A549 (cell line): ENCODE measurements around the gene MAP1LC3A. TPM values are rescaled to one million over a fixed set of nuclear protein-coding genes. Genes with fewer than 3 reads are reported as not detected.

Source experiments
- ATAC-seq, 2 experiments: fragments of 200-7000 bp in 1 of 2; fragments of >200 bp in 1 of 2; cut with Nextera tagmentation in 1 of 2; cut with Tn5 transposase in 1 of 2; 3 replicates each; pipeline versions ENCODE4 v1.8.0 to v1.9.1; 2018 to 2020; ENCODE audit warnings: mild to moderate bottlenecking in 1 of 2, moderate library complexity in 1 of 2
- CTCF ChIA-PET: fragments of 300-600 bp; sonication (Branson Sonifier 250); formaldehyde crosslinking; extraction: SDS; loops from one replicate; lab custom pipeline; 2021; ENCODE audit warnings: antibody characterized with exemption, inconsistent platforms; lab: Yijun Ruan, JAX
- POLR2A ChIA-PET: fragments of 350-600 bp; formaldehyde crosslinking; extraction: SDS; loops from one replicate; lab custom pipeline; 2021; ENCODE audit warnings: antibody characterized with exemption, inconsistent platforms; lab: Yijun Ruan, JAX
- DNase-seq, 2 experiments: peaks; one replicate each; pipeline versions ENCODE4 v3.0.0 to v3.0.0-alpha.2; 2011 to 2016; ENCODE audit warnings: low read depth in 1 of 2, low spot score in 1 of 2
- FAIRE-seq: peaks from 2 replicates; lab custom pipeline; 2011; peaks lifted over from hg19 to GRCh38; lab: Jason Lieb, UNC
- H3K27ac ChIP-seq, 2 experiments: fragments of >200 bp; sonication (Bioruptor Twin); formaldehyde crosslinking; 3 replicates each; pipeline ENCODE4 v1.5.1; 2016 to 2017
- H3K4me1 ChIP-seq: fragments of >200 bp; sonication (Bioruptor Twin); formaldehyde crosslinking; 3 replicates; pipeline ENCODE4 v1.6.1; 2016
- H3K4me2 ChIP-seq: fragments of >200 bp; sonication (Bioruptor Twin); formaldehyde crosslinking; 3 replicates; pipeline ENCODE4 v1.6.1; 2016
- H3K4me3 ChIP-seq: fragments of >200 bp; sonication (Bioruptor Twin); formaldehyde crosslinking; 3 replicates; pipeline ENCODE4 v1.5.1; 2016
- H3K9me3 ChIP-seq: fragments of >200 bp; sonication (Bioruptor Twin); formaldehyde crosslinking; 3 replicates; pipeline ENCODE4 v1.6.1; 2016
- BCL3 ChIP-seq: fragments of >200 bp; sonication (Bioruptor Twin); formaldehyde crosslinking; IDR thresholded peaks from 3 replicates; pipeline ENCODE4 v1.6.1; 2016
- CBX2 ChIP-seq: fragments of 200-600 bp; sonication (generic); IDR thresholded peaks from 2 replicates; pipeline ENCODE4 v1.6.1; 2016; ENCODE audit warnings: low read depth, mild to moderate bottlenecking, borderline replicate concordance
- CBX8 ChIP-seq: fragments of 200-600 bp; sonication (generic); IDR thresholded peaks from 2 replicates; pipeline ENCODE4 v1.6.1; 2016
- CHD4 ChIP-seq: fragments of 200-600 bp; sonication (generic); IDR thresholded peaks from 2 replicates; pipeline ENCODE4 v1.6.1; 2016; ENCODE audit warnings: antibody characterized with exemption, mild to moderate bottlenecking, borderline replicate concordance
- CTCF ChIP-seq: fragments of >200 bp; sonication (Bioruptor Twin); formaldehyde crosslinking; IDR thresholded peaks from 3 replicates; pipeline ENCODE4 v1.5.1; 2016
- EHF ChIP-seq: fragments of 250-450 bp; sonication (Bioruptor Pico); IDR thresholded peaks from 2 replicates; pipeline ENCODE4 v1.5.0; 2020; ENCODE audit warnings: mild to moderate bottlenecking
- EHMT2 ChIP-seq: fragments of 200-600 bp; sonication (generic); IDR thresholded peaks from 2 replicates; pipeline ENCODE4 v1.6.1; 2016; ENCODE audit warnings: antibody characterized with exemption, low read depth, mild to moderate bottlenecking, moderate library complexity
- ELK1 ChIP-seq: fragments of 150-350 bp; IDR thresholded peaks from 2 replicates; pipeline ENCODE4 v1.6.1; 2014; ENCODE audit warnings: low read depth, mild to moderate bottlenecking, low read length
- HDAC2 ChIP-seq: fragments of 200-600 bp; sonication (generic); IDR thresholded peaks from 2 replicates; pipeline ENCODE4 v1.6.1; 2016
- HES2 ChIP-seq: fragments of >200 bp; sonication (Bioruptor Twin); formaldehyde crosslinking; IDR thresholded peaks from 2 replicates; pipeline ENCODE4 v1.6.1; 2016
- HOXB13 ChIP-seq: fragments of 250-450 bp; sonication (Bioruptor Pico); IDR thresholded peaks from 2 replicates; pipeline ENCODE4 v1.5.0; 2020; ENCODE audit warnings: low read depth, mild to moderate bottlenecking, moderate library complexity
- HOXB5 ChIP-seq: fragments of 250-450 bp; sonication (Bioruptor Pico); IDR thresholded peaks from 2 replicates; pipeline ENCODE4 v1.5.0; 2020; ENCODE audit warnings: mild to moderate bottlenecking, moderate library complexity
- JUN ChIP-seq, 2 experiments: fragments of >200 bp; sonication (Bioruptor Twin); formaldehyde crosslinking; IDR thresholded peaks; 2 replicates in 1 of 2; 3 replicates in 1 of 2; pipeline ENCODE4 v1.6.1; 2016 to 2017
- KDM1A ChIP-seq: fragments of 200-600 bp; sonication (generic); IDR thresholded peaks from 2 replicates; pipeline ENCODE4 v1.6.1; 2016; ENCODE audit warnings: low read depth, mild to moderate bottlenecking
- MAFK ChIP-seq: fragments of 450-650 bp; IDR thresholded peaks from 2 replicates; pipeline ENCODE4 v1.6.1; 2014; ENCODE audit not compliant: partially characterized antibody
- MAX ChIP-seq: IDR thresholded peaks from 2 replicates; pipeline ENCODE4 v1.6.1; 2012
- PBX3 ChIP-seq: IDR thresholded peaks from 2 replicates; pipeline ENCODE4 v1.6.1; 2012
- POLR2A ChIP-seq: IDR thresholded peaks from 2 replicates; pipeline ENCODE4 v1.6.1; 2012; ENCODE audit warnings: mild to moderate bottlenecking, low read length
- POLR2AphosphoS2 ChIP-seq: conservative IDR thresholded peaks from 2 replicates; pipeline ENCODE4 v1.6.1; 2012; ENCODE audit warnings: low read length, improper control_type of control experiment, inconsistent platforms
- RAD21 ChIP-seq, 2 experiments: fragments of >200 bp in 1 of 2; sonication (Bioruptor Twin) in 1 of 2; formaldehyde crosslinking in 1 of 2; IDR thresholded peaks in 1 of 2; conservative IDR thresholded peaks in 1 of 2; 2 replicates in 1 of 2; 3 replicates in 1 of 2; pipeline ENCODE4 v1.6.1; 2012 to 2018; ENCODE audit warnings: inconsistent platforms in 1 of 2
- RARB ChIP-seq: fragments of 250-450 bp; sonication (Bioruptor Pico); IDR thresholded peaks from 2 replicates; pipeline ENCODE4 v1.8.0; 2021; ENCODE audit warnings: mild to moderate bottlenecking, moderate library complexity
- RCOR1 ChIP-seq: fragments of 150-350 bp; IDR thresholded peaks from 2 replicates; pipeline ENCODE4 v1.6.1; 2014; ENCODE audit warnings: antibody characterized with exemption, low read length, low read depth
- RNF2 ChIP-seq: fragments of 200-600 bp; sonication (generic); IDR thresholded peaks from 2 replicates; pipeline ENCODE4 v1.6.1; 2016; ENCODE audit warnings: low read depth, mild to moderate bottlenecking, antibody characterized with exemption, moderate library complexity, borderline replicate concordance
- SMC3 ChIP-seq: fragments of >200 bp; sonication (Bioruptor Twin); formaldehyde crosslinking; IDR thresholded peaks from 3 replicates; pipeline ENCODE4 v1.6.1; 2018; ENCODE audit warnings: inconsistent platforms
- TFCP2L1 ChIP-seq: fragments of 250-450 bp; sonication (Bioruptor Pico); IDR thresholded peaks from 2 replicates; pipeline ENCODE4 v1.5.0; 2021; ENCODE audit warnings: mild to moderate bottlenecking
- TP53 ChIP-seq: fragments of 250-450 bp; sonication (Bioruptor Pico); IDR thresholded peaks from 2 replicates; pipeline ENCODE4 v1.5.0; 2021; ENCODE audit warnings: mild to moderate bottlenecking, moderate library complexity
- ZC3H11A ChIP-seq: fragments of 450-650 bp; IDR thresholded peaks from 2 replicates; pipeline ENCODE4 v1.6.1; 2014; ENCODE audit warnings: antibody characterized with exemption, mild to moderate bottlenecking
- ZFP36 ChIP-seq: fragments of 450-650 bp; IDR thresholded peaks from 2 replicates; pipeline ENCODE4 v1.6.1; 2014; ENCODE audit warnings: borderline replicate concordance; ENCODE audit not compliant: partially characterized antibody
- WGBS: methylation state at CpG from one replicate; pipeline ENCODE4 v1.1.6; 2017; ENCODE audit errors: missing lambda C conversion rate; 5-methylcytosine and 5-hydroxymethylcytosine counted together
- polyA plus RNA-seq, 4 experiments: library from polyadenylated mRNA; depleted of rRNA in 3 of 4; stranded (reverse); fragments of >200 nt; fragmentation: RNase III in 1 of 4; extraction: RNeasy Plus Mini Kit Qiagen cat#74134 plus additional on column Dnase treatment in 1 of 4; gene quantifications; 2 replicates in 3 of 4; 3 replicates in 1 of 4; pipeline ENCODE4 v1.2.3, GENCODE V29; 2011 to 2017

Gene MAP1LC3A
- polyA plus RNA-seq, 2 of the 4 experiments (the other 2 are of a cell fraction), result 4.3 to 15.7 TPM

GRCh38 chr20:34537651-34538050, 20.9 kb upstream of the MAP1LC3A start:
- 91% methylated on average over 8 of the region's 8 CpGs for WGBS
- no peaks in the 10 kb centered on the region for H3K4me1 ChIP-seq
- no peak overlapping the region for H3K27ac ChIP-seq
- no peak overlapping the region for H3K4me3 ChIP-seq
- FAIRE-seq (no peak), ATAC-seq (peak in 1 of 2 experiments; percentile 15; a peak in 2 of 6 replicates), DNase-seq (no peak)
- no peaks in the 10 kb centered on the region for H3K9me3 ChIP-seq
- CTCF ChIA-PET, result interaction anchor here (0.5 to 5.3 kb wide), 16 partner anchors 7 to 298 kb away, joined by 3 to 35 read pairs (median 4); partner anchors contain the start of gene MAP1LC3A
- no peak for TF ChIP-seq CBX8
- no peak for TF ChIP-seq MAFK
- no peak for TF ChIP-seq HOXB13 (CRISPR knock-in tag)
- no peak for TF ChIP-seq MAX
- no peak for TF ChIP-seq ZFP36
- TF ChIP-seq CBX2, result no peak
- no peak for TF ChIP-seq PBX3
- no peak for TF ChIP-seq POLR2A
- POLR2A ChIA-PET, result interaction anchor here (1.3 kb wide), 1 partner anchor 22 kb away, joined by 3 read pairs; the partner anchor contains the start of gene DYNLRB1
- no peak overlapping the region for H3K4me2 ChIP-seq

GRCh38 chr20:34538671-34539123, 19.8 kb upstream of the MAP1LC3A start:
- H3K27ac ChIP-seq, result no peak overlapping the region
- ATAC-seq (peak; percentile 52 to 69; a peak in 3 of 6 replicates), DNase-seq (peak in 1 of 2 experiments; percentile 64), FAIRE-seq (no peak)
- no peaks in the 10 kb centered on the region for H3K9me3 ChIP-seq
- 35% methylated on average over 5 of the region's 5 CpGs for WGBS
- H3K4me2 ChIP-seq, result no peak overlapping the region
- POLR2A ChIA-PET, result interaction anchor here (1.3 kb wide), 1 partner anchor 23 kb away, joined by 3 read pairs; the partner anchor contains the start of gene DYNLRB1
- 0 out of 2 replicates have a peak, but pooled peaks have one; percentile 60 for TF ChIP-seq RARB (CRISPR knock-in tag)
- no peak for TF ChIP-seq BCL3
- no peak for TF ChIP-seq TP53 (CRISPR knock-in tag)
- TF ChIP-seq RAD21 (conservative IDR thresholded peaks at IDR 0.05 in 1 of 2, IDR thresholded peaks at IDR 0.05 in 1 of 2), result peak; percentile 49 to 59
- no peak for TF ChIP-seq POLR2A
- TF ChIP-seq EHF (CRISPR knock-in tag), result no peak
- peak; percentile 72 for TF ChIP-seq CTCF
- peak; percentile 65 for TF ChIP-seq SMC3
- no peak overlapping the region for H3K4me3 ChIP-seq
- CTCF ChIA-PET, result interaction anchor here (0.6 to 5.3 kb wide), 23 partner anchors 8 to 348 kb away, joined by 3 to 35 read pairs (median 4); no protein-coding TSS in a partner anchor
- no peaks in the 10 kb centered on the region for H3K4me1 ChIP-seq

GRCh38 chr20:34539756-34540155, 18.8 kb upstream of the MAP1LC3A start:
- Histone ChIP-seq H3K4me3 (no peak overlapping the region), H3K4me1 (no peaks in the 10 kb centered on the region), H3K27ac (no peak overlapping the region), H3K9me3 (no peaks in the 10 kb centered on the region), H3K4me2 (no peak overlapping the region)
- 96% methylated on average over 8 of the region's 8 CpGs for WGBS
- CTCF ChIA-PET, result interaction anchor here (0.5 to 5.3 kb wide), 12 partner anchors 9 to 826 kb away, joined by 3 to 35 read pairs (median 4); no protein-coding TSS in a partner anchor
- ATAC-seq (no peak), FAIRE-seq (no peak), DNase-seq (no peak)
- TF ChIP-seq PBX3 (no peak), RNF2 (no peak), HES2 (no peak), CHD4 (no peak), POLR2A (no peak), SMC3 (no peak), POLR2AphosphoS2 (no peak), JUN (IDR thresholded peaks at IDR 0.05) (no peak), HDAC2 (no peak), EHMT2 (no peak), ELK1 (no peak), TFCP2L1 (CRISPR knock-in tag) (no peak), KDM1A (no peak), HOXB5 (CRISPR knock-in tag) (no peak), RARB (CRISPR knock-in tag) (no peak), RCOR1 (no peak), ZC3H11A (no peak), ZFP36 (no peak)
- POLR2A ChIA-PET, result no interaction called here
